ENCODE measurements around the gene TNRC18. TPM values are rescaled to one million over a fixed set of nuclear protein-coding genes. Genes with fewer than 3 reads are reported as not detected.
"Not testable (repeated sequence)": the region's sequence is repeated elsewhere in the genome, so short reads cannot be mapped to it uniquely, and the experiment has no call there.

Gene TNRC18
- total RNA-seq, 5 donors from 2014 or later (not counting 1 experiment from before 2014, with no cell fraction given): 58.8 to 71.0 (median 62.6) TPM

DNA sequence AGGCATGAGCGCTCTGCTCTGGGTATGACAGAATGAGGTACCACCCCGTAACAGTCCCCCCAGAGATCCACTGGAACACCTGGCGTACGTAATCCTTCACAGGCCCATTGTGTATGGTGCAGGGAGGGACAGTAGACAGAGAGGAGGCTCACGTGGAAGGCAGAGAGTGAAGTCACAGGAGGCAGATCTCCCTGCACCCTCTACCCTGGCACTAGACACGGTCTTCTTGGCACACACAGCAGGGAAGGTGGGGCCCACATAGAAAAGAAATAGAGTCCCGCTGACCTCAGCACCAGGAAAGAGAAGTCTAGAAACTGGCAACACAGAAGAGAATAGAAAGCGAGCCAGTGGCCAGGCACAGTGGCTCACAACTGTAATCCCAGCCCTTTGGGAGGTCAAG lies 89.0 kb downstream of the TNRC18 start:
- Histone ChIP-seq H3K36me3 (ENCODE audit: control insufficient read depth in 2 of 2, extremely low read depth in 1 of 2, insufficient read depth in 1 of 2, low read length in 1 of 2) (peaks cover 5 to 23% of the 10 kb centered on the region in 2 donors), H3K4me1 (ENCODE audit: control insufficient read depth in 1 of 2, extremely low read depth in 1 of 2, insufficient read depth in 2 of 2, low read length in 2 of 2) (peaks cover 13 to 36% of the 10 kb centered on the region in 2 experiments), H3K4me3 (ENCODE audit: control insufficient read depth in 1 of 2, extremely low read depth in 1 of 2, low read length in 1 of 2) (no peak overlapping the region), H3K27ac (ENCODE audit: low read length) (no peak overlapping the region), H3K27me3 (replicated peaks in 1 of 2; ENCODE audit: control insufficient read depth in 2 of 2, extremely low read depth in 1 of 2, insufficient read depth in 2 of 2, low read length in 1 of 2) (no peaks in the 10 kb centered on the region), H3K9me3 (peaks cover 4% of the 10 kb centered on the region)
- DNase-seq: no peak
- 100% methylated on average over 4 of the region's 8 CpGs for WGBS (ENCODE audit: insufficient coverage)
- H3K4me3 Mint-ChIP-seq: no peak overlapping the region
- H3K9me3 Mint-ChIP-seq: peaks cover 0 to 19% (median 16%) of the 10 kb centered on the region in 3 donors
- no peak overlapping the region for H3K27ac Mint-ChIP-seq
- H3K36me3 Mint-ChIP-seq: peaks cover 50% of the 10 kb centered on the region
- ChIA-PET CTCF (no interaction called here), POLR2A (interaction anchor here in 1 of 2 donors (0.7 kb wide), 1 partner anchor 491 kb away, joined by 5 read pairs; no protein-coding TSS in a partner anchor)
- peaks cover 22 to 28% (median 26%) of the 10 kb centered on the region in 3 donors for H3K4me1 Mint-ChIP-seq
- no peak for ATAC-seq (replicated peaks in 1 of 4)
- H3K27me3 Mint-ChIP-seq: no peaks in the 10 kb centered on the region

GRCh38 chr7:5333121-5334045 lies 90.3 kb downstream of the TNRC18 start:
- peaks cover 13 to 36% of the 10 kb centered on the region in 2 experiments for H3K4me1 ChIP-seq (ENCODE audit: control insufficient read depth in 1 of 2, extremely low read depth in 1 of 2, insufficient read depth in 2 of 2, low read length in 2 of 2)
- ATAC-seq (replicated peaks in 1 of 4) (no peak), DNase-seq (no peak)
- Mint-ChIP-seq H3K36me3 (peaks cover 51% of the 10 kb centered on the region), H3K9me3 (peaks cover 0 to 19% (median 16%) of the 10 kb centered on the region in 3 donors), H3K27ac (no peak overlapping the region), H3K4me3 (peak overlapping the region in 1 of 3 donors; percentile 19), H3K27me3 (no peaks in the 10 kb centered on the region), H3K4me1 (peaks cover 23 to 28% (median 26%) of the 10 kb centered on the region in 3 donors)
- CTCF ChIA-PET: no interaction called here
- H3K4me3 ChIP-seq (ENCODE audit: control insufficient read depth in 1 of 2, extremely low read depth in 1 of 2, low read length in 1 of 2): no peak overlapping the region
- H3K27ac ChIP-seq (ENCODE audit: low read length): no peak overlapping the region
- peaks cover 4% of the 10 kb centered on the region for H3K9me3 ChIP-seq
- H3K36me3 ChIP-seq (ENCODE audit: control insufficient read depth in 2 of 2, extremely low read depth in 1 of 2, insufficient read depth in 1 of 2, low read length in 1 of 2): peaks cover 2 to 24% of the 10 kb centered on the region in 2 donors
- H3K27me3 ChIP-seq (replicated peaks in 1 of 2; ENCODE audit: control insufficient read depth in 2 of 2, extremely low read depth in 1 of 2, insufficient read depth in 2 of 2, low read length in 1 of 2): no peaks in the 10 kb centered on the region
- WGBS (ENCODE audit: insufficient coverage): 97% methylated on average over 24 of the region's 32 CpGs
- POLR2A ChIA-PET: no interaction called here

DNA sequence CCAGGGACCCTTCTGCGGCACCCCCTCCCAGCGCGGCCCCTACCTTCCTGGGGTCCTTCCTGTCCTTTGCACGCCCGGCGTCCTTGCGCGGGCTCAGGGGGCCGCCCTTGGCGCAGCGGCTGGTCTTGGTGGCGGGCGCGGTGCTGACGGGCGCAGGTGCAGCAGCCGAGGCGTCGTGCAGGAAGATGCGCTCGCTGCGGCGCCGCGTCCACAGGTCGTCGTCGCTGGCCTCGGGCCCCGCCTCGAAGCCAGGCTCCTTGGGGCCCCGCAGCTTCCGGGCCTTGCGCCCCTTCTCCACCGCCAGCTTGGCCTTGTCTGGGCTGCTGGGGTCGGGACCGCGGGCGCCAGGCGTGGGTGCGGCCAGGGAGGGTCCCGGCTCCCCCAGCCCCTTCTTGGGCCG lies 91.1 kb downstream of the TNRC18 start:
- DNase-seq (no peak), ATAC-seq (replicated peaks in 1 of 4) (no peak)
- Histone ChIP-seq H3K27ac (ENCODE audit: low read length) (no peak overlapping the region), H3K9me3 (peaks cover 4% of the 10 kb centered on the region), H3K4me1 (ENCODE audit: control insufficient read depth in 1 of 2, extremely low read depth in 1 of 2, insufficient read depth in 2 of 2, low read length in 2 of 2) (peaks cover 13 to 38% of the 10 kb centered on the region in 2 experiments), H3K36me3 (ENCODE audit: control insufficient read depth in 2 of 2, extremely low read depth in 1 of 2, insufficient read depth in 1 of 2, low read length in 1 of 2) (peaks cover 2 to 24% of the 10 kb centered on the region in 2 donors), H3K27me3 (replicated peaks in 1 of 2; ENCODE audit: control insufficient read depth in 2 of 2, extremely low read depth in 1 of 2, insufficient read depth in 2 of 2, low read length in 1 of 2) (no peaks in the 10 kb centered on the region), H3K4me3 (ENCODE audit: control insufficient read depth in 1 of 2, extremely low read depth in 1 of 2, low read length in 1 of 2) (no peak overlapping the region)
- CTCF ChIA-PET: no interaction called here
- Mint-ChIP-seq H3K4me1 (peaks cover 23 to 29% (median 28%) of the 10 kb centered on the region in 3 donors), H3K27ac (no peak overlapping the region), H3K4me3 (no peak overlapping the region), H3K9me3 (peaks cover 0 to 19% (median 16%) of the 10 kb centered on the region in 3 donors), H3K36me3 (peaks cover 43% of the 10 kb centered on the region), H3K27me3 (no peaks in the 10 kb centered on the region)
- WGBS (ENCODE audit: insufficient coverage): over 99% methylated on average over 26 of the region's 43 CpGs
- POLR2A ChIA-PET: no interaction called here

DNA sequence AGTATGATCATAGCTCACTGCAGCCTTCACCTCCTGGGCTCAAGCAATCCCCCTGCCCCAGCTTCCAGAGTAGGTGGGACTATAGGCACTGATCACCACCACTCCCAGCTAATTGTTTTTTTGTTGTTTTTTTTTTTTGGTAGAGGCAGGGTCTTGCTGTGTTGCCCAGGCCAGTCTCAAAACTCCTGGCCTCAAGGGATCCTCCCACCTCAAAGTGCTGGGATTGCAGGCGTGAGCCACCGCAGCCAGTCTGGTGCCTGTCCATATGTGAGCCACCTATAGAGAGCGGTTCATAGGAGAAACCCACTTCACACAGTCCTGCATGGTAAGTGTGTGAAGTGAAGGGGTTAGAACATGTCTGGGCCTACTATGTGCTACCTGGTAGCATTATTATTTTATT lies 93.3 kb downstream of the TNRC18 start:
- WGBS (ENCODE audit: insufficient coverage): no CpG with 5 or more reads among the region's 3 CpGs
- POLR2A ChIA-PET: no interaction called here
- CTCF ChIA-PET: no interaction called here
- H3K27me3 Mint-ChIP-seq: no peaks in the 10 kb centered on the region
- no peaks in the 10 kb centered on the region for H3K9me3 ChIP-seq
- peaks cover 33% of the 10 kb centered on the region for H3K36me3 Mint-ChIP-seq
- H3K27me3 ChIP-seq (replicated peaks in 1 of 2; ENCODE audit: control insufficient read depth in 2 of 2, extremely low read depth in 1 of 2, insufficient read depth in 2 of 2, low read length in 1 of 2): no peaks in the 10 kb centered on the region
- H3K36me3 ChIP-seq (ENCODE audit: control insufficient read depth in 2 of 2, extremely low read depth in 1 of 2, insufficient read depth in 1 of 2, low read length in 1 of 2): peaks cover 14 to 15% of the 10 kb centered on the region in 2 donors
- H3K4me1 Mint-ChIP-seq: peaks cover 23 to 31% (median 28%) of the 10 kb centered on the region in 3 donors
- ATAC-seq (replicated peaks in 1 of 4) (no peak), DNase-seq (no peak)
- H3K4me1 ChIP-seq (ENCODE audit: control insufficient read depth in 1 of 2, extremely low read depth in 1 of 2, insufficient read depth in 2 of 2, low read length in 2 of 2): peaks cover 13 to 39% of the 10 kb centered on the region in 2 experiments
- no peak overlapping the region for H3K27ac ChIP-seq (ENCODE audit: low read length)
- no peak overlapping the region for H3K4me3 Mint-ChIP-seq
- no peak overlapping the region for H3K4me3 ChIP-seq (ENCODE audit: control insufficient read depth in 1 of 2, extremely low read depth in 1 of 2, low read length in 1 of 2)
- no peaks in the 10 kb centered on the region for H3K9me3 Mint-ChIP-seq
- no peak overlapping the region for H3K27ac Mint-ChIP-seq

DNA sequence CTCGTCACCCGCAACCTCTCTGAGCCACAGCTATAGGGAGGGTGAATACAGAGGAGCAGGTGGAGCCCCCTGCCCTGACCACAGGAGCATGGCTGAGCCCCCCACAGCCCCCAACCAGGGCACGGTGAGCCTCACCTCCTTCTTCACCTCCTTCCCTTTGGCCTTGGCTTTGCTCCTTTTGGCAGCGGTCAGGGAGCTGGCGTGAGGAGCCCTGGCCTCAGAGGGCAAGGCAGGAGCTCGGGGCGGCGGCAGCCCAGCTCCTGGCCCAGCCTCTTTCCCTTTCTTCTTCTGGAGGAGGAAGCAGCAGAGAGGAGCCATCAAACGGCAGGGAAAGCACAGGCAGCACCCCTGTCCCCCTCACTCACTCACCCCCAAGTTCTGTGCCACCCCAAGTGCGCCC lies 98.7 kb downstream of the TNRC18 start:
- Mint-ChIP-seq H3K9me3 (no peaks in the 10 kb centered on the region), H3K4me1 (peaks cover 0 to 8% (median 2%) of the 10 kb centered on the region in 3 donors), H3K27ac (no peak overlapping the region), H3K27me3 (no peaks in the 10 kb centered on the region), H3K4me3 (no peak overlapping the region), H3K36me3 (peaks cover 42% of the 10 kb centered on the region)
- Histone ChIP-seq H3K9me3 (no peaks in the 10 kb centered on the region), H3K4me1 (ENCODE audit: control insufficient read depth in 1 of 2, extremely low read depth in 1 of 2, insufficient read depth in 2 of 2, low read length in 2 of 2) (peaks cover 0 to 3% of the 10 kb centered on the region in 2 experiments), H3K27ac (ENCODE audit: low read length) (no peak overlapping the region), H3K27me3 (replicated peaks in 1 of 2; ENCODE audit: control insufficient read depth in 2 of 2, extremely low read depth in 1 of 2, insufficient read depth in 2 of 2, low read length in 1 of 2) (no peaks in the 10 kb centered on the region), H3K4me3 (ENCODE audit: control insufficient read depth in 1 of 2, extremely low read depth in 1 of 2, low read length in 1 of 2) (no peak overlapping the region), H3K36me3 (ENCODE audit: control insufficient read depth in 2 of 2, extremely low read depth in 1 of 2, insufficient read depth in 1 of 2, low read length in 1 of 2) (peaks cover 23 to 34% of the 10 kb centered on the region in 2 donors)
- no peak for ATAC-seq (replicated peaks in 1 of 4)
- CTCF ChIA-PET: no interaction called here
- 100% methylated on average over 3 of the region's 10 CpGs for WGBS (ENCODE audit: insufficient coverage)
- POLR2A ChIA-PET: no interaction called here
- DNase-seq: no peak

DNA sequence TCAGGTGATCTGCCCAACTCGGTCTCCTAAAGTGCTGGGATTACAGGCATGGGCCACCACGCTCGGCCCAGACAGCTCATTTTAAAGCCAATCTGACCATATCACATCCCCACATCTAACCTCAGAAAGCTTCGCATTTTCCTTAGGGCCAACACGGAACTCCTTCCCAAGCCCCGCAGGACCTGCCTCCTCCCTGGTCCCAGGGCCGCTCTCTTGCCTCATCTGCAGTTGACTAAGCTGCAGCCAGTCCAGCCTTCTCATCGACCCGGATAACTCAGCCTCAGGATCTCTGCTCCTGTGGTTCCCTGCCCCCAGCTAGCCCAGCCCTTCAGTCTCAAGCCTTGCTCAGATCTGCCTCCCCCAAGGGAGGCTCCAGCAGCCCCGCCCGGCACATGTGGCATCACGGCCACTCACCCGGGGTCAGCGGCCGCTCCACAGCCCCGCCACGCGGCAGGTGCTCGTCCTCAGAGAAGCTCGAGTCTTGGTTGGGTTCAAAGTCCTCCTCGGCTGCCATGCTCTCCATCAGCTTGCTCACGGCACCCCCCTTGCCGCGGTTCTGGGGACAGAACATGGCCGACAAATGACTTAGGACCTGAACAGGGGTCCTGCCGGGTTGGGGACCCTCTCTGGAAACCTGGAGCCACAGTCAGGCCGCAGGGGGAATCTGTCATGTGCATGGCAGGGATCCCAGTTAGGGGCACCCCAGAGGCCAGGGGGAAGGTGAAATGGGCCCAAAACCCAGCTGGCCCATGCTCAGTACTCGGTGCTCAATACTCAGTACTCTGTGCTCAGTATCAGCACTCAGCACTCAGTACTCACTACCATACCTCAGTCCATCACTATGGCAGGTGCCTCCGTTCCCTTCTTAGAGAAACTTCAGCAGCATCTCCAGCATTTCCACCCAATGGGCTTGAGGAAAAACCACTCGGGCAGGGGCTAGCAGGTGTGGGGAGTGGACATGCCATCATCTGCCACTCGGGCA lies 99.5 kb downstream of the TNRC18 start:
- H3K9me3 ChIP-seq, CTCF ChIA-PET: not testable (repeated sequence)

More for the DNA sequence above, 99.5 kb downstream of the TNRC18 start:
- H3K27ac ChIP-seq (ENCODE audit: low read length); H3K4me1 Mint-ChIP-seq; H3K27me3 Mint-ChIP-seq; H3K9me3 Mint-ChIP-seq; ATAC-seq (replicated peaks in 1 of 4); POLR2A ChIA-PET; H3K4me3 Mint-ChIP-seq; H3K27ac Mint-ChIP-seq; DNase-seq; H3K27me3 ChIP-seq (replicated peaks in 1 of 2; ENCODE audit: control insufficient read depth in 2 of 2, extremely low read depth in 1 of 2, insufficient read depth in 2 of 2, low read length in 1 of 2); H3K4me1 ChIP-seq (ENCODE audit: control insufficient read depth in 1 of 2, extremely low read depth in 1 of 2, insufficient read depth in 2 of 2, low read length in 2 of 2); H3K4me3 ChIP-seq (ENCODE audit: control insufficient read depth in 1 of 2, extremely low read depth in 1 of 2, low read length in 1 of 2): not testable (repeated sequence)
- 98% methylated on average over 26 of the region's 31 CpGs for WGBS (ENCODE audit: insufficient coverage)
- peaks cover 47% of the 10 kb centered on the region for H3K36me3 Mint-ChIP-seq
- H3K36me3 ChIP-seq (ENCODE audit: control insufficient read depth in 2 of 2, extremely low read depth in 1 of 2, insufficient read depth in 1 of 2, low read length in 1 of 2): peaks cover 27 to 39% of the 10 kb centered on the region in 2 donors
